NOMO-1 treated with DMSO at 0.1 percent for 48 hours (cell line): ENCODE data around the gene SSUH2.
"Not testable (repeated sequence)": the region's sequence is repeated elsewhere in the genome, so short reads cannot be mapped to it uniquely, and the experiment has no call there.

ENCODE experiments used
- DNase-seq: peaks from one replicate; lab custom pipeline; 2025; ENCODE audit not compliant: unreplicated experiment; lab: John Stamatoyannopoulos, UW

Gene SSUH2, protein sequence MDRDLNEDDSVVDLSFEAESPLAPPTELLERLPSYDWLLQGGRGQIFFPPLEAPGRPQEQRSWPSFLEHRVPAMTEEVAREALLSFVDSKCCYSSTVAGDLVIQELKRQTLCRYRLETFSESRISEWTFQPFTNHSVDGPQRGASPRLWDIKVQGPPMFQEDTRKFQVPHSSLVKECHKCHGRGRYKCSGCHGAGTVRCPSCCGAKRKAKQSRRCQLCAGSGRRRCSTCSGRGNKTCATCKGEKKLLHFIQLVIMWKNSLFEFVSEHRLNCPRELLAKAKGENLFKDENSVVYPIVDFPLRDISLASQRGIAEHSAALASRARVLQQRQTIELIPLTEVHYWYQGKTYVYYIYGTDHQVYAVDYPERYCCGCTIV

DNA sequence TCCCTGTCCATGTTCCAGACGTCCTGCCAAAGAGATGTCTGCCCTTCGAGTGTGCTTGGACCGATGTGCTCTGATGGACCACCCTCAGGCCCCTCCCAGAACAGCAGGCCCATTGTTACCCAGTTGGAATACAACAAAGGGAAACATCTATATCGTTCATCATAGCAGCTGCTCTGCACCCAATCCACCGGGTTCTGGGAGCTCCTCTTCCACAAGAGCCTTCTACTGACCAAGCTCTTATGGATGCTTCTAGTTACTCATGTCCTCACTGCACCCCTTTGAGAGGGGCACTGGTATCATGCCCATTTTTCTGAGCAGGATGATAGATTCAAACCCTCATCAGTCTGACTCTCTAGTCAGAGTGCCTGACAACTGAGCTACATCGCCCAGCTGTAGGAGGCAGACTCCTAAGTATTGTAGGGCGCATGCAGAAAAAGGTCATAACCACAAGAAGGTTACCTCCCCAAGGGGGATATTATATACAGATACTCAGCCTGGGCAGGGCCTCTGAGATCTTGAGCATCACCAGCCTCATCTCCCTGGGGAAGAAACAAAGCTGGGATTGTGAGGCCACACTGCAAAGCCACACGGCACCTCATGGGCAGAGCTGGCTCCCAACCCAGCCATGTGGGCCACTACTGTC, at the start of gene SSUH2:
Gene SSUH2, minus strand, starts transcription at position 51 of the 643 bp plus-strand sequence. Its CDS starts 40 bp downstream, at position 11.
- DNase-seq, result no peak

DNA sequence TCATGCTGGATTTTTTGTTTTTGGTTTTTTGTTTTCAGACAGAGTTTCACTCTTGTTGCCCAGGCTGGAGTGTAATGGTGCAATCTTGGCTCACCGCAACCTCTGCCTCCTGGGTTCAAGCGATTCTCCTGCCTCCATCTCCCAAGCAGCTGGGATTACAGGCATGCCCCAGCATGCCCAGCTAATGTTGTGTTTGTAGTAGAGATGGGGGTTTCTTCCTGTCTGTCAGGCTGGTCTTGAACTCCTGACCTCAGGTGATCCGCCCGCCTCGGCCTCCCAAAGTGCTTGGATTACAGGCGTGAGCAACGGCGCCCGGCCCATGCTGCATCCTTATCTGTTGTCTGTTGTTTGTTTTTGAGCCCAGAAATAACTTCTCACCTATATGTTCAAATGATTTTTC, 46.7 kb upstream of the SSUH2 start:
- not testable (repeated sequence) for DNase-seq

DNA sequence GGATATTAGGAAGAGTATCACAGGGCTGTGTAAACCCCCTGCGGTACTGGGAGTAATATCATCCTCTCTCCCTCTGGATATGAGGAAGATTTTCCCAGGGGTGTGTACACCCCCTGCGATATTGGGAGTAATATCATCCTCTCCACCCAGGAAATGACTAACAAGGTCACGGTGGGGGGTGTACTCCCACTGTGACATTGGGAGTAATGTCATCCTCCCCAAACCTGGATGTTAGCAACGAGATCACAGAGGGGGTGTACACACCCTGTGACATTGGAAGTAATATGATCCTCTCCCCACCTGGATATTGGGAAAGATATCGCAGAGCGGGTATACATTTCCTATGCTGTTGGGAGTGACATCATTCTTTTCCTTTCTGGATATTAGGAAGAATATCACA, 40.4 kb upstream of the SSUH2 start:
- DNase-seq, result not testable (repeated sequence)

DNA sequence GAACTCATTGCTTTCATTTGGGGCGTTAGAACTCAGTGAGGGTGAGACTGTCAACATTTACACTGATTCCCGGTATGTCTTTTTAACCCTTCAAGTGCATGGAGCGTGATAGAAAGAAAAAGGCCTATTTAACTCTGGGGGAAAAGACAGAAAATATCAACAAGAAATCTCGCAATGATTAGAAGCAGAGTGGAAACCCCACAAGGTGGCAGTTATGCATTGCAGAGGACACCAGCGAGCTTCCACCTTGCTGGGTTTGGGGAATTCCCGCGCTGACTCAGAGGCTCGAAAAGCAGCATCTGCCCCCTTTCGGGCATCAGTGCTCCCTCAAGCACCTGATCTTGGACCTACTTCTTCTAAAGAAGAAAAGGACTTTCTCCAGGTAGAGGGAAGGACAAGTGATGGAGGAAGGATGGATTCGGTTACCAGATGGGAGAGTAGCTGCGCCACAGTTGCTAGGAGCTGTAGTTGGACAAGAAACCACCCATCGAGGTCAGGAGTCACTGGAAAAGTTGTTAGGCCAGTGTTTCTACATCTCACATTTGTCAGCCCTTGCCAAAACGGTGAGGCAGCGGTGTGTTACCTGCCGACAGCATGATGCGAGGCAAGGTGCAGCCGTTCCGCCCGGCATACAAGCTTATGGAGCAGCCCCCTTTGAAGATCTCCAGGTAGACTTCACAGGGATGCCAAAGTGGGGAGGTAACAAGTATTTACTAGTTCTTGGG, 38.4 kb upstream of the SSUH2 start:
- DNase-seq, result not testable (repeated sequence)

DNA sequence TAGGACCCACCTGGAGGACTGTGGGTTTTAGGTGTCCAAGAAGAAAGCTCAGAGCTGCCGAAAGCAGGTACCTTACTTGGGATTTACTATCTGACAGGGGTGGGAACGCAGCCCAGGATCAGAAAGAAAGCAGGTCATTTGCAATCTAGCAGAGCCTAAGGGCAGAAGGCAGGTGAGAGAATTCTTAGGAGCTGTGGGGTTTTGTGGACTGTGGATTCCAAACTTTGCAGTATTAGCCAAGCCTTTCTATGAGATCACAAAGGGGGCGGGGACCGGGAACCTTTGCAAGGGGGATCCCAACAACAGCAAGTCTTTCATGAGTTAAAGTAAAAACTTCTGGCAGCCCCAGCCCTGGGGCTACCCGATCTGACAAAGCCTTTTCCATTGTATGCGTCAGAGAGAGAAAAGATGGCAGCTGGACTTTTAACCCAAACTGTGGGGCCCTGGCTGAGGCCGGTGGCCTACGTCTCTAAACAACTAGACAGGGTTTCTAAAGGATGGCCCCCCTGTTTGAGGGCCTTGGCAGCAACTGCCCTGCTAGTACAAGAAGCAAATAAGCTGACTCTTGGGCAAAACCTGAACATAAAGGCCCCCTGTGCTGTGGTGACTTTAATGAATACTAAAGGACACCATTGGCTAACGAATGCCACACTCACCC, 37.4 kb upstream of the SSUH2 start:
- not testable (repeated sequence) for DNase-seq

DNA sequence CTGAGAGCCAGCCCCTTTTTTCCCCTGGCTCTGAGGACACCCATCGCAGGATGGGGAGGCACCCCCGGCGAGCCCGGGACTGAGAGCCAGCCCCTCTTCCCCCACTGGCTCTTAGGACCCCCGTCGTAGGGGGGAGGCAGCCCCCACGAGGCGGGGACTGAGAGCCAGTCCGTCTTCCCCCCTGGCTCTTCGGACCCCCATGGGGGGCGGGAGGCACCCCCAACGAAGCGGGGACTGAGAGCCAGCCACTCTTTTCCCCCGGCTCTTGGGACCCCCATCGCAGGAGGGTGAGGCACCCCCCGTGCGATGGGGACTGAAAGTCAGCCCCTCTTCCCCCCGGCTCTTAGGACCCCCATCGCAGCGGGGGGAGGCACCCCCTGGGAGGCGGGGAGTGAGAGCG, 36.8 kb upstream of the SSUH2 start:
- DNase-seq, result no peak

DNA sequence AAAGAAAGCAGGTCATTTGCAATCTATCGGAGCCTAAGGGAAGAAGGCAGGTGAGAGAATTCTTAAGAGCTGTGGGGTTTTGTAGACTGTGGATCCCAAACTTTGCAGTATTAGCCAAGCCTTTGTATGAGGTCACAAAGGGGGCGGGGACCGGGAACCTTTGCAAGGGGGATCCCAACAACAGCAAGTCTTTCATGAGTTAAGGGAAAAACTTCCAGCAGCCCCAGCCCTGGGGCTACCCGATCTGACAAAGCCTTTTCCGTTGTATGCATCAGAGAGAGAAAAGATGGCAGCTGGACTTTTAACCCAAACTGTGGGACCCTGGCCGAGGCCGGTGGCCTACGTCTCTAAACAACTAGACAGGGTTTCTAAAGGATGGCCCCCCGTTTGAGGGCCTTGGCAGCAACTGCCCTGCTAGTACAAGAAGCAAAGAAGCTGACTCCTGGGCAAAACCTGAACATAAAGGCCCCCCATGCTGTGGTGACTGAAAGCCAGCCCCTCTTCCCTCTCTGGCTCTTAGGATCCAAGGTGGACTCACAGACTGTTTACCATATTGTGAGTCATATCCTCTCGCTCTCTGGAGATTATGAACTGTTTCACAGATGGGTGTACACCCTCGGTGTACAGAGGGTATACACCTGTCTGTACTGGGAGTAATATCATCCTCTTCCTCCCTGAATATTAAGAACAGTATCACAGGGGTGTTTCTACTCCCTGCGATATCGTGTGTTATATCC, 35.4 kb upstream of the SSUH2 start:
- DNase-seq, result not testable (repeated sequence)

DNA sequence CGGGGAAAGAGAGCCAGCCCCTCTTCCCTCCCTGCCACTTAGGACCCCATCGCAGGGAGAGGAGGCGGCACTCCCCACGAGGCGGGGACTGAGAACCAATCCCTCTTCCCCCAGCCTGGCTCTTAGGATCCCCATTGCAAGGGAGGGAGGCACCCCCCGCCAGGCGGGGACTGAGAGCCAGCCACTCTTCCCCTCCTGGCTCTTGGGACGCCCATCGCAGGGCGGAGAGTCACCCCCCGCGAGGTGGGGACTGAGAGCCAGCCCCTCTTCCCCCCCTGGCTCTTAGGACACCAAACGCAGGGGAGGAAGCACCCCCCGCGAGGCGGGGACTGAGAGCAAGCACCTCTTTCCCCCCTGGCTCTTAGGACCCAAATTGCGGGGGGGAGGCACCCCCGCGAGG, 34.2 kb upstream of the SSUH2 start:
- no peak for DNase-seq

DNA sequence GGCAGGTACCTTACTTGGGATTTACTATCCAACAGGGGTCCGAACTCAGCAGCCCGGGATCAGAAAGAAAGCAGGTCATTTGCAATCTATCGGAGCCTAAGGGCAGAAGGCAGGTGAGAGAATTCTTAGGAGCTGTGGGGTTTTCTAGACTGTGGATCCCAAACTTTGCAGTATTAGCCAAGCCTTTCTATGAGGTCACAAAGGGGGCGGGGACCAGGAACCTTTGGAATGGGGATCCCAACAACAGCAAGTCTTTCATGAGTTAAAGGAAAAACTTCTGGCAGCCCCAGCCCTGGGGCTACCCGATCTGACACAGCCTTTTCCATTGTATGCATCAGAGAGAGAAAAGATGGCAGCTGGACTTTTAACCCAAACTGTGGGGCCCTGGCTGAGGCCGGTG, 32.7 kb upstream of the SSUH2 start:
- not testable (repeated sequence) for DNase-seq

DNA sequence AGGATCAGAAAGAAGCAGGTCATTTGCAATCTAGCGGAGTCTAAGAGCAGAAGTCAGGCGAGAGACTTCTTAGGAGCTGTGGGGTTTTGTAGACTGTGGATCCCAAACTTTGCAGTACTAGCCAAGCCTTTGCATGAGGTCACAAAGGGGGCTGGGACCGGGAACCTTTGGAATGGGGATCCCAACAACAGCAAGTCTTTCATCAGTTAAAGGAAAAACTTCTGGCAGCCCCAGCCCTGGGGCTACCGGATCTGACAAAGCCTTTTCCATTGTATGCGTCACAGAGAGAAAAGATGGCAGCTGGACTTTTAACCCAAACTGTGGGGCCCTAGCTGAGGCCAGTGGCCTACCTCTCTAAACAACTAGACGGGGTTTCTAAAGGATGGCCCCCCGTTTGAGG, 31.0 kb upstream of the SSUH2 start:
- not testable (repeated sequence) for DNase-seq

DNA sequence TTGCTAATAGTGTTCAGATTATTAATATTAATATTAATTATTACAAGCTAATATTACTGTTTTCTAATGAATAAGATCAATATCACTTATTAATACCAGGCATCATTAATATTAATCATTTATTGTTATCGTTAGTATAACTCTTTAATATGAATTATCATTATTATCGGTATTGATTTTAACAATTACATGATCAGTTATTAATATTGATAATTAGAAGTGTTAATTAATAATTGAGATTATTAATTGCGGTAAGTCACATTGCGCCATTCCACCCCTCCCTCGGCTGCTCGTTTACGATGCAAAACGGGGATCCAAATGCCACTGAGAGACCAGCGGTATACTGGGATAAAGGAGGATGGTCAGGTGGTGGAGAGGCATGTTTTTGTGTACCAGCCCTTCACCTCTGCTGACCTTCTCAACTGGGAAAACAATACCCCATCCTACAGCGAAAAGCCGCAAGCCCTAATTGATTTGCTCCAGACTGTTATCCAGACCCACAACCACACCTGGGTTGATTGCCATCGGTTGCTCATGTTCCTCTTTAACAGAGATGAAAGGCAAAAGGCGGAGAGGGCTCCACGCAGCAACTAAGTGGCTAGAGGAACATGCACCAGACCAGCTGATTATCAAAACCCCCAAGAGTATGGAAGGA, 28.6 kb upstream of the SSUH2 start:
- DNase-seq, result no peak

DNA sequence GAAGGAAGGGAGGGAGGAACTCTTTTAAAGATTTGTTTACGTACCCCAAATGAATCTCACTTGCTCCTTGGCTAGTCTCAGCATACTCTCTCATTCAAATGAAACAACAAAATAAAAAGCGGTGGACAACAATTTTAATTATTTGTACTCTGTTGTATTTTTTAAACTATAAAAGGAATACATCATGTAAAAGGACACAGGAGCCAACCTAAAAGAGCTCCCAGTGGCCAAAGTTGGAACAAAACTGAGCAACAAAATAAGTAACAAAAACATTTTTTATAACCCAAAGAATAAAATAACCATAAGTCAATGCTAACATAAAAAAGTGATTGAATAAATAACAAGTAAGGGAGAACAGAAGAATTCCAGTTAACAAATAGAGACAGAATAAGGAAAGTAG, 24.4 kb upstream of the SSUH2 start:
- DNase-seq, result no peak

DNA sequence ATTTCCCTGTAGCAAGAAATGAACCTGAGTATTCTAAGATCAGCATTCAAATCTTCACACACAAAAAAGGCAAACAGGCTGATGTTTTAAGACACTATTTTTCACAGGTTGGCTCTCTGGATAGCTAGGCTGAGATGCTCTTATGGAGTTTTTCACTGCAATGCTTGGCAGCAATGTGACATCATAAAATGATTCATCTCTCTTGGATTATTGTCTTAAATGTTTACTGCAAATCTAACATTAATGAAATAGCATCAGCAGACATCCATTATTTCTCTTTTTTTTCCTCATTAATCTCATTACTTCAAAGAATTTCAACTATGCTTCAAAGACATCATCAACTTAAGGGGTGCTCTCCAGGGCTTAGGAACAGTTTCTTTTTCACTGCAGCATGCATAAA, 23.6 kb upstream of the SSUH2 start:
- DNase-seq, result no peak

DNA sequence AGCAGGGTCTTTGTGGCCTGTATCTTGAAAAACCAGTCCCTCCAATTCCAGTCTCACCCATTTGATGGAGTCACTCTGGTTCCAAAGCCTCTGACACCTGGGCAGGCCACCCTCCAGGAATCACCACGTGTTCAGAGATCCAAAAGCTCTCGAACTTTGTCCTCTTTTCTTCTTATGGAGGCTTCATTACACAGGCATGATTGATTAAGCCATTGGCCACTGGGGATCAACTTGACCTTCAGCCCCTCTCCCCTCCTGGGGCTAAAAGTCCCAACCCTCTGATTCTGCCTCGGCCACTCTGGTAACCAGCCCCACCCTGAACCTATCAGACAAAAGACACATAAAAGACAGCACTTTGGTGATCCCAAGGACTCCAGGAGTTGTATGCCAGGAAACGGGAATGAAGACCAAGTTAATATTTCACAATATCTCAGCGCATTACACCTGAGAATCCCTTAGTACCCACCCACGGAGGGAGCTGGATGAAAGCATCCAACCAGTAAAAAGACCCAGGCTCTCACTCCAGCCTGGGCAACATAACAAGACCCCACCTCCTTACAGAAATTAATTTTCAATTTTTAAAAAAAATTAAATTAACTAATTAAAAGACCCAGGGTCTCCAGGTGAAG, 23.0 kb upstream of the SSUH2 start:
- no peak for DNase-seq

DNA sequence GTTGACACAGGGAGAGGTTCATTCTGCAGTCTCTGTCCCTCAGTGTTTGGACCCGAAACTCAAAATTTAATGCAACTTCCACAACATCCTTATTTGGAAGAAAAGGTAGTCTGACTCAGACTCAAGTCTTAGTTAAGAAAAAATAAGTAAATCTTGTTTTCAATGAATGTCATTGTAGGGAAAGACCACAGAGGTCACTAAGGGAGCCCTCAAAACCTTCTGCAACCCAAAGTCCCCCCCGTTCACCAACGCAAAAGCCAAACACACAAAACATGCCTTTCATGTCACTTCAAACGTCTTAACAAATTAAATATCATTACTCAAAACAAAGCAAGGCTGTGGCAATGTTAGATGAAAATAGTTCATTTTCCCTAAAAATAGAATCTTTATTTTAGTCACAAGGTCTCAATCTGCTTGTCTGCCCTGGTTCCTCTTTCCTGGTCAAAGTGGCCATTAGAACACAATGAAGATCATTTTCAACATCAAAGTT, 20.9 kb upstream of the SSUH2 start:
- DNase-seq, result peak; percentile 89

DNA sequence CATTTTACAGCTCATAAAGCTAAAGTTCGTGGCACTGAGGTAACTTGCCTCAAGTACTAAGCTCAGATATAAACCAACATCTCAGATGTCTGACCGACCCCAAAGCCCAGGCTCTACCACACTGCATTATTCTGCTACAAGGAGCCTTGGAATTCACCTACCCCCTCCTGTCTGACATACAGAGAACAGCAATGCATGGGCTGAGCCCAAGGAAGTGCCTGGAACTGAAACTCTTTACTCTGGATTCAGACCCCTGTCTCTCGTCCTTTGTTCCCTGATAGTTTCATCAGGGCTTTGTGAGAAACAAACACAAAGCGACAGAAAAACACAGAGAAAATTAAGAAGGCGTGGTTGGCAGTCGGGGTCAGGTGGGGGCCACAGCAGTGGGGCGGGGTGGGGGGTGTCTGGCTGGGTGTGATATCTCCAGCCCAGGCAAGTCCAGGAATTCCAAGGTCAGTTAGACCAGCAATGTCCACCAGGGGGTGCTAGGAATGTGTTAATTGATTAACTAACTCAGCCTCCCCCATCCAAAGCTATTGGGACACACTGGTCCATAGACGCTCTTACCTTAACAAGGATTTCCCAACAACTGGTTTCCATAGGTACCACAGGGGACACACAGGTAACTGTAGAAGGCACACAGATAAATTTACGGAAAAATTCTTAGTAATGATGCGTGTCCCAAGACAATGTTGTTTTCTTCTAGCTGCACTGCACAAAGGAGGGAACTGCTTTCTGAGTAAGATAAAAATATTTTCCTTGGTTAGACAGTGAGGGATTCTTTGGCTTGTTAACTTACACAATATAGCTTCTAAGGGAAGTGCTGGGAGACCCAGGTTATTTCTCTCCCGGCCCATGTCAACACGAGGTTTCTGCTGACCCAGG, 18.8 kb upstream of the SSUH2 start:
- peak; percentile 12 for DNase-seq

DNA sequence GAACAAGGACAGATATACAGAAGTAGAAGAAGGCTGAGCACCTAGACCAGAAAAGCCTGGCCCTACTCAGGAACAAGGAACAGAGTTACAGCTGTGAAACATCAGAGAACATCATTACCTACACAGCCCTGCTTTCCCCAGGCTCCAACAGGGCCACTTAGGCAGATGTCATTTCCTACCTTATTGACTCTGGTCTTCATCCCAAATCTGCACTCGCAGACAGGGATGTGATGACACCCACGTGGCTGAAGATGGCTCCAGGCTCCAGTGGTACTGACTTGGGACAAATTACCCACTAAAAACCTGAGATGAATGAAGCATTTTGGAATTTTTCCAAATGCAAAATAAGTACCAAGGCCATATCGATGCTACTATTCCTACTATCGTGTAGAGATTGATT, 18.0 kb upstream of the SSUH2 start:
- DNase-seq, result no peak
